Neural crest cell (in vitro differentiated cells): ENCODE measurements around the gene MAJIN. TPM values are rescaled to one million over a fixed set of nuclear protein-coding genes. Genes with fewer than 3 reads are reported as not detected.

Experiments used
- DNase-seq: peaks from one replicate; pipeline ENCODE4 v3.0.0; 2021; ENCODE audit warnings: low read depth, mixed read lengths, low spot score
- H3K27ac Mint-ChIP-seq: one replicate; pipeline ENCODE4 v1.8.0; 2021; ENCODE audit warnings: mild to moderate bottlenecking, mixed read lengths; ENCODE audit not compliant: unreplicated experiment
- H3K27me3 Mint-ChIP-seq: 2 replicates; pipeline ENCODE4 v1.8.0; 2021; ENCODE audit warnings: low read depth, mild to moderate bottlenecking, mixed read lengths
- H3K36me3 Mint-ChIP-seq: 2 replicates; pipeline ENCODE4 v1.8.0; 2021; ENCODE audit warnings: low read depth, mild to moderate bottlenecking, mixed read lengths
- H3K4me1 Mint-ChIP-seq: 2 replicates; pipeline ENCODE4 v1.8.0; 2021; ENCODE audit warnings: mixed read lengths
- H3K4me3 Mint-ChIP-seq: one replicate; pipeline ENCODE4 v1.8.0; 2021; ENCODE audit warnings: mild to moderate bottlenecking, mixed read lengths
- H3K9me3 Mint-ChIP-seq: 2 replicates; pipeline ENCODE4 v1.8.0; 2021; ENCODE audit warnings: mixed read lengths
- CTCF ChIP-seq: fragments of 200-600 bp; sonication (generic); conservative IDR thresholded peaks from 2 replicates; pipeline ENCODE4 v1.5.0; 2021; ENCODE audit warnings: antibody characterized with exemption, mild to moderate bottlenecking
- total RNA-seq: library from RNA; stranded (reverse); gene quantifications from 2 replicates; pipeline ENCODE4 v1.2.1, GENCODE V29; 2021

MAJIN gene
- total RNA-seq, 1 donor from 2014 or later, result not detected

DNA sequence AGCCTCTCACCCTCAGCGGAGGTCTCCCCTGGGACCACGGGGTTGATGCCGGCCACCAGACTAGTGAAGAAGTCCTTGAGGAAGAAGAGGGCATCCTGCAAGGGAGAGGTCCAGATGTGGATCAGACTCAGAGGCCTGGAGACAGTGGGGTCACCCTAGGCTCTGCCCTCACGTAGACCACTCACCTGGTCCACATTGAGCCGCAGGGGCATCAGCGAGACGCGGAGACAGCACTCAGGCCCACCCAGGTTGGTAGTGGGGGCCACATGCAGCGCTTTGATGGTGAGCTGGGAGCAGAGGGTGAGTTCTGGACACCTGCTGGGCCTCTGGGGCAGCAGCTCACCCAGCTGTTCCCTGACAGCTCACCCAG lies 73.8 kb downstream of the MAJIN start:
- Mint-ChIP-seq H3K27ac (no peak overlapping the region), H3K27me3 (no peaks in the 10 kb centered on the region), H3K36me3 (no peaks in the 10 kb centered on the region), H3K4me1 (peaks cover 5% of the 10 kb centered on the region), H3K9me3 (no peaks in the 10 kb centered on the region), H3K4me3 (no peak overlapping the region)
- DNase-seq, result no peak
- TF ChIP-seq CTCF, result no peak

GRCh38 chr11:64897381-64898075 lies 74.4 kb downstream of the MAJIN start:
- H3K27me3 Mint-ChIP-seq, result no peaks in the 10 kb centered on the region
- H3K4me3 Mint-ChIP-seq, result no peak overlapping the region
- peaks cover 5% of the 10 kb centered on the region for H3K4me1 Mint-ChIP-seq
- DNase-seq, result no peak
- TF ChIP-seq CTCF, result no peak
- no peak overlapping the region for H3K27ac Mint-ChIP-seq
- H3K9me3 Mint-ChIP-seq, result no peaks in the 10 kb centered on the region
- no peaks in the 10 kb centered on the region for H3K36me3 Mint-ChIP-seq

DNA sequence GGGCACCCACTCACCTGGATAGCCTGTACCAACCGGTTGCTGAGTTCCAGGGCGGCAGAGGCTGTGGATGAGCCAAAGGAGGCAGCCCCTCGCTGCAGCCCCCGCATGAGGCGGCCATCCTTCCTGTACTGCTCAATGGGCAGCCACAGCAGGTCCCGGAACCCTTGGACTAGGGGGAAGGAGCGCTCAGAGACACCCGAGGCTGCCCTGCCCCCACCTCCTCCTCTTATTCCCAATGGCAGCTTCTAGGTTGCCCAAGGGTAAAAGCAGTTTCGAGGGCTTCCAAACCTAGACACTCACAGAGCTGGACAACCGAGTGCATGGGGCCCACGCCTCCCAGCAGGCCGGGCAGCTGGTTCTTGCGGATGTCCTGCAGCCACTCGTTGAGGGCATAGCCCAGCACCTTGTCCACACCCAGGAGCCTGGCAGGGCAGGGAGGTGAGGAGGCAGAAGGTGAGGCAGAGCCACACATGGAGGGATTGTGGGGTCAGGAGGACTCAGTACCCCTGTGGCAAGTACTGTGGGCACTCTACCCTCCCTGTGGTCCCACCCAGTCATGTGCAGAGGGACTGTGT lies 75.4 kb downstream of the MAJIN start:
- Mint-ChIP-seq H3K4me3 (no peak overlapping the region), H3K9me3 (no peaks in the 10 kb centered on the region), H3K4me1 (peaks cover 5% of the 10 kb centered on the region), H3K27me3 (no peaks in the 10 kb centered on the region), H3K36me3 (no peaks in the 10 kb centered on the region), H3K27ac (no peak overlapping the region)
- no peak for DNase-seq
- TF ChIP-seq CTCF, result no peak

DNA sequence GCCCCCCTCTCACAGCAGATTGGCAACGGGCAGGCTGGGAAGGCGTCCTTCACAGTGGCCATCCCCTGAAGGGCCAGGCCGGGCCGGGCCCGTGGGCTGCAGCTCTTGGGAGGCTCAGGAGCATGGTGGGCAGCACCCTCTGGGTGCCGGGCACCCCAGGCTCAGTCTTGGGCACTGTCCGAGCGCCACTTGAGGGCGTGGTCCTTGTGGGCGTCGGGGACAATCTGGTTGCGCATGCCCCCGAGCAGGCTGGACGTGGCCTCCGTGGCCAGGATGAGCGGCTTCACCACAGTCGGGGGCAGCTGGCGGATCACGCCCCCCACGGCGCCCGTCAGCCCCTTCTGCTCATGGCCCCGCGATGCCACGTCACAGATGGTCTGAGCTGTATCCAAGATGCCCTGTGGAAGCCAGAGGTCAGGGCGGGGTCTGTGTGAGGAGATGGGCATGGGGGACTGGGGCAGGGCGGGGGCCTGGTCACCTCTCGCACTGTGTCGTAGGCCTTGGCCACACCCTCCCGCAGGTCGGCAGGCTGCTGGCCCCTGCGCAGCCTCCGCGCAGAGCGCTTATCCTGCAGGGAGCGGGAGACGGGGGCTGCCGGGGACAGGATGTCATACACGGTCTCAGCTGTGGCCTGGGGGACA lies 77.0 kb downstream of the MAJIN start:
- peaks cover 5% of the 10 kb centered on the region for H3K4me1 Mint-ChIP-seq
- H3K4me3 Mint-ChIP-seq, result no peak overlapping the region
- TF ChIP-seq CTCF, result no peak
- DNase-seq, result no peak
- H3K27ac Mint-ChIP-seq, result no peak overlapping the region
- H3K27me3 Mint-ChIP-seq, result no peaks in the 10 kb centered on the region
- no peaks in the 10 kb centered on the region for H3K9me3 Mint-ChIP-seq
- H3K36me3 Mint-ChIP-seq, result no peaks in the 10 kb centered on the region

DNA sequence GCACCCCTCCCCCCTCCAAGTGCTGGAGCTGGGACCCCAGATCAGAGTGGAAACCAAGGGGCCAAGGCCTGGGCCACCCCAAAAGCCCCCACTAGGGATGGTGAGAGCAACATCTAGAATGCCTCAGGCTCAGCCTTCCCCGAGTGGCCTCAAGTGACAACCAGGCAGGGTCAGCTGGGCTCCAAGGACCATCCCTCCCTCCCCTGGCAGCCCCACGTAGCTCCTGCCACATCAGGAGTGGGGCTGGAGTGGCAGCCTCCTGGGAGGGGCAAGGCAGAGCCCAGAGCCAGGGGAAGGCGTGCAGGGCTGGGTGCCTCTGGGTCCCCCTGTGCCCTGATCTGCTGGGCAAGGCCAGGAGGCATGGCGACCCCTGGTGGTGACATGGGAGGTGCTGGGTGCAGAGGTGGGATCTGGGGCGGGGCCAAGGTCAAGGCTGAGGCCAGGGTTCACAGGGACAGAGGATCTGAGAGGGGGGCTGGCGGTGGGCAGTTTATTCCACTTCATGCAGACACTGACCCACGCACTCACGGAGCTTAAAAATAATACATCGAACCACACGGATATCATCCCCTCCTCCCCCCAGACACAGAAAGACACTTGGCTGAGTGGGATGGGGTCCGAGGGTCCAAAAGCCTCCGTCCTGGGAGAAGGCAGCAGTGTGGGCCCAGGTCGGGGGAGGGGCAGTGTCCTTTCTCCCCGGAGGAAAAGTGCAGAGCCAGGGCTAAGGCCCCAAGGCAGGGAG lies 77.7 kb downstream of the MAJIN start:
- H3K4me3 Mint-ChIP-seq, result no peak overlapping the region
- no peaks in the 10 kb centered on the region for H3K9me3 Mint-ChIP-seq
- H3K4me1 Mint-ChIP-seq, result peaks cover under 1% of the 10 kb centered on the region
- H3K27me3 Mint-ChIP-seq, result no peaks in the 10 kb centered on the region
- peak; percentile 85 for TF ChIP-seq CTCF
- DNase-seq, result peak; percentile 93
- no peaks in the 10 kb centered on the region for H3K36me3 Mint-ChIP-seq
- H3K27ac Mint-ChIP-seq, result no peak overlapping the region
